Activated CD4-positive, alpha-beta T cell treated with anti-CD3 and anti-CD28 coated beads for 1 hour (primary cell): ENCODE results near the gene C1orf198.

Experiments
- DNase-seq: peaks from one replicate; pipeline ENCODE4 v3.0.0-alpha.2; 2020

The C1orf198 gene

DNA sequence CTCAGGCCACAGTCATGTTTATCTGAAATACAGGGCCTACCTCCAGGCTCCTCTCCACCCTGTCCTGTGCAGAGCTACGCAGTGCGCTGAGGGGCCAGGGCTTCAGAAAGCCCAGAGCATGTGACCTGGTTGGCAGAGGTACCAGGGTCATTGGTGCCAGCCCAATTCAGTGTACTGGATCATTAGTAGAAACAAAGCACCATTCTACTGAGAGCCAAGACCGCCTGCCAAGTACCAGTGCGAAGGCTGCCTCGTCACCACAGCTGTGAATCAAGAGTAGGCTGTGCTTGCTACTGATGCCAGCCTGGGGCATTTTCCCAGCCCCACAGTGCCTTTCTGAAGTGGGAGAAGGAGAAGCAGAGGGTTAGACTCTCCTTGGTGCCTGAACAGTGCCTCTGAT lies 61.3 kb downstream of the C1orf198 start:
- no peak for DNase-seq

DNA sequence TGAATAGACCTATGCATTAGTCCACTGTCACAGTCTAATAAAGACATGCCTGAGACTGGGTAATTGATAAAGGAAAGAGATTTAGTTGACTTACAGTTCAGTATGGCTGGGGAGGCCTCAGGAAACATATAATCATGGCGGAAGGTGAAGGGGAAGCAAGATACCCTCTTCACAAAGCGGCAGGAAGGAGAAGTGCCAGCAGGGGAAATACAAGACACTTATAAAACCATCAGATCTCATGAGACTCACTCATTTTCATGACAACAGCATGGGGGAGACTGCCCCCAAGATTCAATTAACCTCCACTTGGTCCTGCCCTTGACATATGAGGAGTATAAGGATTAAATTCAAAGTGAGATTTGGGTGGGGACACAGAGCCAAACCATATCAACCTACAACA lies 61.8 kb downstream of the C1orf198 start:
- no peak for DNase-seq

DNA sequence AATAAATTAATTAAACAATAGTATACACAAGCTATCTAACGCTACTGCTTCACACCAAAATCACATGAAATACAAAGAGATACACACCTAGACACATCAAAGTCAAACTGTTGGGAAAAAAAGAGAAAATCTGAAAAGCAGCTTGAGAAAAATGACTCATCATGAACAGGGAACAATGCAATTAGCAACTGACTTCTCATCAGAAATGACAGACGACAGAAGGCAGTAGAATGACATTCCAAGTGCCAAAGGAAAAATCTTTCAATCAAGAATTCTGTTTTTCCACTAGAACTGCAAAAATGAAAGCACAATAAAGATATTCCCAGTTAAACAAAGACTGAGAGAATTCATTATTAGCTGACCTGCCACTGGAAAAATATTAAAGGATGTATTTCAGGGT lies 63.9 kb downstream of the C1orf198 start:
- DNase-seq = no peak

DNA sequence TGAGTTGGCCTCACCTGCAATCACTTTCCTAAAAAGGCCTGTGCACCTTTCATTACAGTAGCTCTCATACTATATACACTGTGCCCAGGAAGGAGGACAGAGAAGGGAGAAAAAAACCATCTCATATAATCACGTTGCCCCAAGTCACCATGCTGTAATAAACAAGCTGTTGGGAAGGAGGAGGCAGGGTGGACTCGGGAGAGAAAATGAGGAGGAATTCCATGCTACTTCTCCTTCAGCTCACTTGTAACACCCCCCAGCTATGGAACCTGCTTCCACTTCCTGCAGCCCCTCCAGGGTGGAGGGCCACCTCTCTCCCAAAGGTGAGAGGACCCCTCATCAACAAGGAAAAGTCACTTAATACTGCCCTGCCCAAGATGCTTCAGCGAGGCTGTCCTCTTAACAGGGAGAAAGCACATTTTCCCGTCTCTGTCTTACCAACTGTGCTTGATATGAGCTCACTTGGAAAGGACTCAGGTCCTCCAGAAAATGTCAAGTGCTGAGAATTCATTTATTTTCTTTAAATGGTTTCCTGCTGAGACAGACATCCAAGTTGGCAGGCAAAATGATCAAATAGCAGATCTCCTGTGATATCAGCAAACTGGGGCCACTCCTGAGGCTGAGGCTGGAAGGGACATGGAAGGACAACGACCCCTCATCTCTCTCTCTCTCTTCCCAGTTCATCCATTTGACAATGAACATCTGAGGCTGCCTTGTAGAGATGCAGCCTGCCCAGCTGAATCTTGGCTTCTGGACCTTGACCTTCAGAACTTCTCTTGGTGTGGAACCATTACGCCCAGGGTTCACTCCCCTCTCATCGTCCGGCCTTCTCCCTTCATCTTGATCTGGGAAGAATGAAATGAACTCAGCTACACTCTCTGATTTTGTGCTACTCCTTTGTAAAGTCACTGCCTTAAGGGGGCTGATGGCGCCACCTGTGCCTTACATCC lies 67.2 kb downstream of the C1orf198 start:
- no peak for DNase-seq

GRCh38 chr1:230798491-230798890 lies 69.8 kb downstream of the C1orf198 start:
- DNase-seq = no peak

GRCh38 chr1:230797942-230798365 lies 70.4 kb downstream of the C1orf198 start:
- DNase-seq = no peak

- no peak for DNase-seq
Measured at GRCh38 chr1:230797376-230797920, 70.9 kb downstream of the C1orf198 start.

- no peak for DNase-seq
Measured at GRCh38 chr1:230796626-230797025, 71.7 kb downstream of the C1orf198 start.

GRCh38 chr1:230794871-230795605 lies 73.3 kb downstream of the C1orf198 start:
- DNase-seq = no peak

DNA sequence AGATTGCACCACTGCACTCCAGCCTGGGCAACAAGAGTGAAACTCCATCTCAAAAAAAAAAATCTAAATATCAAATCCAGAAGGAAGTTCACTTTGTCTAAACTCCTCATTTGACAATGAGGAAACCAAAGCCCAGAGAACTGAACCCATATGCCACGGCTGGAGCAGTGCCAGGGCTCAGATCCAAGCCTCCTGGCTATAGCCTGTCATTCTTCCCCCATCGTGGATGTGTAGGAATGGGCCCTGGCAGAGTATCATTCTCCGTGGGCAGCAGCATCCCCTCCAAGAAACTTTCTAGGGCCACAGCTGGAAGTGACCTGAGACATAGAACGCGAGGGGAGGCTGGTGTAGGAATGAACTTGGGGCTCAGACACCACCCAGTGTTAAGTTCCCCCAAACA lies 73.9 kb downstream of the C1orf198 start:
- no peak for DNase-seq

DNA sequence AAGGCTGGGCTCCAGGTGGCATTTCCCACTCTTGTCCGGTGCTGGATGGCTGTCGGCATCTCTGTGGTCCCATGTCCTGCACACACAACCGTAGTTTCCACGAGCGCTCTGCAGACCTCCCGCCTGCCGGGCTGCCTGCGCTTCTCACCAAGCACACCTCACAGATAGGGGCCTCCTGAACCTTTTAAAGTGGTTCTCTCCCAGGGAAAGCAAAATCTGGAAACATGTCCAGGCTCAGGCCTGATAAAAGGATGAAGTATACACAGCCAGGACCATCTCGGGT lies 74.9 kb downstream of the C1orf198 start:
- no peak for DNase-seq

DNA sequence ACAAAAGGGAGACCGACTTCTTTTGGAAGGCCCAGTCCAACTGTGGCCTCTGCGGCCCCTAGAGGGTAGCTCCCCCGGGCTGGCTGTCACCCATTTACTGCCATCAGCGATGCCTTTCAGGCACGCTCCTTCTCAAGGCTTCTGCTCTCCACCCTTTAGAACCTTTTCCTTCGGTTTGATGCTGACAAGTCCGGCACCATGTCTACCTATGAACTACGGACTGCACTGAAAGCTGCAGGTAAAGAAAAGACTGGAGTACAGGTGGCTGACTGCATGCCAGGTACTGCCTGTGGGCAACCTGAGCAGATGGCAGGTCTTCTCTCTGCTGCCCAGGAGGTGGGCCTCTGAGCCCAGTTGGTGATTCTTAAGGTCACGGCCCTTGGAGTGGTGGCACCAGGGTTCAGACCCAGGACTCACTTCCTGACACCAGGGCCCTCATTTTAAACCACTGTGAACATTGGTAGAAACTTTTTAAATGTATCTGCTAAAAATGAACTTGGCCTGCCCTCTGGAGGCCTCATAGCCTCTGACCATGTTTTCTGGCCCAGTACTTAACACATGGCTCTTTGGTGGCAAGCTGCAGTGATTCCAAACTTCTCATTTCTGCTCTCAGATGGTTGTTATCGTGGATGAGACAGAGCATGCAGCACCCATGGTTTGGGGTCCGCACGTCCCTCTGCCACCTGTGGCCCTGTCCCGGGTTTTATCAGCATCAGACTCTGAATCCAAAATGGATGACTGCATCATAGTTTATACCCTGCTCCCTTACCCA lies 75.4 kb downstream of the C1orf198 start:
- DNase-seq = no peak

DNA sequence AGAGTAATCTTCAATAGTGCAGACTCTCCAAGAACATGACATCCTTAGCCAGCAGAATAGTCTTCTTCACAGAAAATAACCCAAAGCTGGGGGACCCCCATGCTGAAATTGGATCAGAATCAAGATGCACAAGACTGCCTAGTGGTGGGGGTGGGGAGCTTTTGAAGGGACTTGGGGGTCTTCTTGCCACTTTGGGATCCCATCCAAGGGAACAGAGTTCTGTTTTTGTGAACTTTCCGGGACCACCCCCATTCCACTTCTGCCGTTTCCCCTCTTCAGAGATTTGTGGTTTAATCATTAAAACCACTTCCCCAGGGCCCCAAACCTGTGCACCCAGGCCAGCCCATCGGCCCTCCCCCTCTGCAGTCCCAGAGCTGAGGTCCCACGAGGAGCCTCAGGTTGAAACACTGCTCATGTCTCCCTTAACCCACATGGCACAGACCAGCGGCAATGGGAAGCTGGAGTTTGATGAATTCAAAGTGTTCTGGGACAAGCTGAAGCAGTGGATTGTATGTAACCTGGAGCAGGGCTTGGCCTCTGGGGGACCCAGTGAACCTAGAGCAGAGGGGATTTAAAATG lies 76.2 kb downstream of the C1orf198 start:
- no peak for DNase-seq

- DNase-seq = no peak
Measured at GRCh38 chr1:230790026-230790425, 78.3 kb downstream of the C1orf198 start.

DNA sequence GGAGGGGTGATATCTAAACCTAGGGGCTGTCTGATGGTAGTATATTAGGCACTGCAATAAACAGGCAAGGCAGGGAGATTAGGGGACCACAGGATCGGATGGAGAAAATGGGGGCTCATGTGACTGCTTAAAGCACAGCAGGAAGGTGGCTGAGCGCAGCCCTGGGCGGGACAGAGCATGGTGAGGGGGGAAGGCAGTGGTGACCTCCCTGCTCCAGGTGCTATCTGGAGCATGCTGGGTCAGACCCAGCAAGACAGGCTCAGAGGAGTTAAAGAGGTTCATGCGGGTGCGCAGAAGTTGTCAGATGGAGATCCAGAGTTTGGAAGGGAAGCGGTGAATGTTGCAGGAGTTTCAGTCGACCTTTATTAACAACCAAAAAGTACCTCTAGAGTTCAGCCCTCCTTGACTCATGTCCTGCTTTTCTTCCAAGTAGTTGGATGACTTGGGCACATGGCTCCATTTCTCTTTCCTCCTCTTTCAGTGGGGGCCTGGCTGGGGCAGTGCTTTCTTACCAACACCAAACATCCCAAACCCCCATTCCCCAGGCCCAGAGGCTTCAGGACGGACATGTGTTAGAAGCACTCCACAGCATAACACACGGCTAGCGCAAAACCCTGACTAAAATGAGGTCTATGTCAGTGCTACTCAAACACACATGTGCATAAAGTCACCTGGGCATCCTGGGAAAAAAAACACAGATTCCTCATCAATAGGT lies 79.6 kb downstream of the C1orf198 start:
- no peak for DNase-seq

DNA sequence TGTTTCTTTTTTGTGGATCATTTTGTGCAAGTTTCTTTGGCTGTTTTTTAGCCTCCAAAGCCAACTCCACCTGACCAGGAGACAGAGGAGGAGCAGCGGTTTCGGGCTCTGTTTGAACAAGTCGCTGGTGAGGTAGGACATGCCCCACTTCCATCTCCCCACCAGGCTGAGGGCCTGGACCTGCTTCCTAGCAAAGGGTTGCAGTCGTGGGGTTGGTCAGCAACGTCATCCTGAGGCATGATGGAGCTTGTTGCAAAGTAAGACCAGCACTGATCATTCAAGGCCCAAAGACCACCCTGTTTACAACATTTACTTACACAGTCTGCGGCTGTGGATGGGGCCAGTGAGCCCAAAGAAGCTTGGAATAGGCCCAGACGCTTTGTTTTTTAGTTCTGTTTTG lies 80.8 kb downstream of the C1orf198 start:
- DNase-seq = no peak
